ENCODE measurements around the gene FGF3.

The FGF3 gene

DNA sequence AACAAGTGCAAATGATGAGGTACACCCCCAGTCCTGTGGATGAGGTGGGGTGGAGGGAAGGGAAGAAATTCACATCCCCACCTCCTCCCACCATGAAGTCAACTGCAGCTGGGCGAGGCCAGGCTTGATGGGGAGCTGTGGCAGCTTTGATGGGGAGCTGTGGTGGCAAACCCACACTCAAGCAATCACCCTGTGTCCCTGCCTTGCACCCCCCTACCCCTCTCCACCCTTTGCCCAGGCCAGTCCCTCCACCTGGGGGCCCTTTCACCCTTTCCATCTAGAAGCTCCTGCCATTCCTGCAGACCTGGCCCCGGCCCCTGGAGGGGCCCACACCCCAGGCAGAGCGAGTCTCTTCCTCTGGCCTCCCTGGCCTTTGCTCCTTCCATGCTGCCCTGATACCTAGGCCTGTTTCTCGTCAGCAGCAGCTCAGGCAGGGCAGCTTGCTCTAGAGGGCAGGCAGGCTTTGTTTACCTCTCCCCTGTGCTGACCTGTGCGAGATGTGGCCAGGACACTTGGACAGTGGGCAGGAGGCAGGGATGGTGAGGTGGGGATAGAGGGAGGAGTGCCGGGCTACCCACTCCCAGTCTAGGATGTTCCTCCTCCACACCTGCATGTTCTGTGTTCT, 4.5 kb upstream of the FGF3 start:
- no peak for DNase-seq (ENCODE audit: low read depth)

DNA sequence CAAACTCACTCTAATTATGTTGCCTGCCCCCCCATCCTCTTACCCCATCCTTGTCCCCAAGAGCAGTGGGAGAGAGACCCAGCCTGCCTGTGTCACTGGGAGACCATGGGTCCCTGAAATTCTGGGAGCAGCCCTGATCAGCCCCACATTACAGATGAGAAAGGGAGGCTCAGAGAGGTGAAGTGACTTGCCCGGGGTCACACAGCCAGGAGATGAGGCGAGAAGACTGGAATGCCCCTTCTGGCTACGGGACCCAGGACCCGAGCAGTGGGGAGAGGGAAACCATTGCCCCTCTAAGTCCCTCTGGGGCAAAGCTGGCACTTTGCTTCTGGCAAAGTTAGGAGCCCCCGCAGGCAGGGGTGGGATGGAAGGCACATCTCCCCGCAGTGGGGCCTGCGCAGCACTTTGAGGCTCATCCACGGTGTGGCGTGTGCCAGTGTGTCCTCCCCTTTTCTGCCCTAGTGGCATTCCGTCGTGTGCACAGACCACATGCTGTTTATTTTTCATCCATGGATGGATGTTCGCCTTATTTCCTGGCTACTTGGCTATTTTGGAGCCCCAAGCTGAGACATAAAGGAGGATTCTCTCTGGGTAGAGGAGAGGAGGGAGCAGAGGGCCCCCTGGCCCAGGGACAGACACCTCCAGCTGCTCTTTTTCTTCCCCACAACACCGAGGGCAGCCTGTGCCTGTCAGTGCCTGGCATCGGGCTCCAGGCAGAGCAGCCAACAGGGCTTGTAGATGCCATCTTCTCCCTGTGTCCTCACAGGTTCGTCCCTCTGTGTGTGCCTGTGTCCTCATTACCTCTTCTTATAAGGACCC, 3.7 kb upstream of the FGF3 start:
- DNase-seq (ENCODE audit: low read depth) = no peak

DNA sequence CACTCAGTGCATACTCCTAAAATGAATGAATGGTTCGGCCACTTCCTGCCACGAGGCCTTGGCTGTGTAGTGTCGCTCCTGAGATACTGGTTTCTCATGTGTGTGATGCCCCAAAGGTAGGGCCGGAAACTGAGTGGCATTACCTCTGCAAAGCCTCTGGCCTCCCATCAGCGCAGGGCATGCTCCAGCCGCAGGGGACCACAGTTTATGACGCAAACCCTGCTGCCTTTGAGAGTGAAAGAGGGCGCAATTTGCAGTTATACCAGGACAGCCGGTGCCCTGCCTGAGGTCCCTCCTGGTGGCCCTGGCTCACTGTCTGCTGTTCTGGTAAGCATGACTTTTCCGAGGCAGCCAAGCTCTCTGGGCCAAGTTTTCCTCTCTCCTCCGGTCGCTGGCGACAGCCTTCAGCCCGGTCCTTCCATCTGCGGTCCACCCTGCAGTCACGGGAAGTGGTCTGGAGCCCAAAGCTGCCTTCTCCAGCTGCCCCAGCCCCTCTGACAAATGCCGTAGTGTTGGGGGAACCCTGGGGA, 2.4 kb upstream of the FGF3 start:
- no peak for DNase-seq (ENCODE audit: low read depth)

DNA sequence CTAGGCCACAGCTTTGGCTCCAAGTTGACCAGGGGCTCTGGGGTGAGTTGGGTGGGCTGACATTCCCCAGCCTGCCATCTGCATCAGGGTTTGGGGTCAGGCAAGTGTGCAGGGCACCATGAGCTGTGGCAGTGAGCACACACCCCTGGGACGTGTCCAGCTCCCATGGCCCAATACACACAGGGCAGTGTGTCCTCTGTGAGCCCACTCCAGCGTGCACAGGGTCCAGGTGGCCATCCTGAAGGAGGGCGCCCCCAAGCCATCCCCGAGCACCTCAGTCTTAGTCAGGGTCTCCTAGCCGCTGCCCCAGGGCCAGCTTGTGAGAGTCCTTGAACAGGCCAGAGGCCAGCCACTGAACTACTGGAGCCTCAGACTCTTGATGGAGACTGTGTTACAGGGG, 1.2 kb upstream of the FGF3 start:
- no peak for DNase-seq (ENCODE audit: low read depth)

DNA sequence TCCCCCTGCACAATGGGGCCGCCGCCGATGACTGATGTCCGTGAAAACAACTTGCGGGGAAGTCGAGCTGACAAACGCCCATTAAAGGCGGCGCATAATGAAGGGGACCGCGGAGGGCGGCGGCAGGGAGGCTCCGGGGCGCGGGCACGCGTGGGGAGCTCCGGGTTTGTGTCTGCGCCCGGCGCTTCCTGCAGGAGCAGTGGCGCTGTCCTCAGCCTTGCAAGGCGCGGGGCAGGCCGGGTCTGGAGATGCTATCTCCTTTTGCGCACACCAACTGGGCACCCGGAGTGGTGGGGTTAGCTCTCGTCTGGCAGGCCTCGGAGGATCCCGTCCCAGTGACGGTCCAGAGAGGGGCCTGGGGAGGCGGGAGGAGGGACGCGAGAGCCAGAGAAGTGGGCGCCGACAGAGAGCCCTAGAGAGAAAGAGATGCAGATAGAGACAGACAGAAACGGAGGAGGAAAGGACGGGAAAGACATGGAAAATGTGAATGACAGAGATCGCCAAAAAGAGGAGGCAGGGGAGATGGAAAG, 390 bp upstream of the FGF3 start:
- DNase-seq (ENCODE audit: low read depth) = no peak

DNA sequence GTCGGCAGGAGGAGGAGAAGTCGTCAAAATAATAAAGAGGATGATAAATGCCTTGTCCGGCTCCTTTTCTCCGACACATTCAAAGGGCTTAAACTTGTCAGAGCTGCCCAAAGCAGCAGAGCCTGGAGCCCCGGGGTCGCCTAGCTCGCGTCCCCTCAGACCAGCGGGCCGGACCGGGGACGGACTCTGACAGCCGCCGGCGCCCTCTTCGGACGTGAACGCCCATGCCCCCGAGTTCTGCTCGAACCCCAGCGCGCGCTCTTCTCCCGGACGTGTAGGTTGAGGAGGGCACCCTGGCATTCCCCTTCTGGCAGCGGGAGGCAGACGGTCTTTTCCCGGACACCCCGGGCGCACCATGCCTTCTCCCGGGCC, 999 bp downstream of the FGF3 start:
- no peak for DNase-seq (ENCODE audit: low read depth)

DNA sequence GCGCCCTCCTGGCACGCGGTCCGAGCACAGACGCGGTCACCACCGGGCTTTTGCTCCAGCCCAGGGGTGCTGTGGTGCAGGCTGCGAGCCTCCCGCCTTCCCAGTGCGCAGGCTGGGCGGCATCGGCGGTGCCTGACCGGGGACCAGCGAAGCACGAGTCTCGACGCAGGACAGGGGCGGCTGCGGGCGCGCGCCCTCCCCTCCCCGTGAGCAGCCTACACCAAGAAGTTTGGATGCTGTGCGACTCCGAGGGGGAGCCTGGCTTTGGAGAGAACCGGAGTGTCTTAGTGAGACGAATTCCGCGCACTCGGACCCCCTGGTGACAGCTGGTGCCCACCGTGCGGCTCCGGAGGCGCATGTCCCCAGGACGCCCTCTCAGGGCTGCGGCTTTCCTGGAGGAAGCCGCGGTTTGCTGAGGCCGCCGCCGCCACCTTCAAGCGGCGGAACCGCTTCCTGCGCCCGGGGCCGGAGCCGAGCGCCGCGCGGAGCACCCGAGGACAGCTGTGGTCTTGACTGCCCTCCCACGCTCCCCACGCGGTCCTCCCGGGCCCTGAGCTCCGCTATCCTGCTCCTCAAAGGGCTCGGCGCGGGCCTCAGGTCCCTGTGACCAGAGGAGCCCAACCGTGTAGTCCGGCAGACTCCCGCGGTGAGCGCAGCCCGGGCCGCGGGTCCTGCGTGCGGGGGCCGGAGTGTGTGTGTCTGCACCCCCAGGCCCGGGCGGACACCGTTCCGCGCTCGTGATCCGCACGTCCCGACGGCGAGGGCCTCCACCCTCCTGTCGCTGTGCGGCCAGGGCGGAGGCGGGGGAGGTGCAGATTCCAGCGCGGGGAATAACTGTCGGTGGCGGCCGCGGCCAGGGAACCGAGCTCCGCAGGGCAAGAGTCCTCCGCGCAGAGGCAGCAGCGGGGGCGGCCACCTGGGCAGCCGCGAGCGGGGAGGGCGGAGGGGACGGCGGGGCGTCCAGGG, 1.7 kb downstream of the FGF3 start:
- DNase-seq (ENCODE audit: low read depth) = no peak

DNA sequence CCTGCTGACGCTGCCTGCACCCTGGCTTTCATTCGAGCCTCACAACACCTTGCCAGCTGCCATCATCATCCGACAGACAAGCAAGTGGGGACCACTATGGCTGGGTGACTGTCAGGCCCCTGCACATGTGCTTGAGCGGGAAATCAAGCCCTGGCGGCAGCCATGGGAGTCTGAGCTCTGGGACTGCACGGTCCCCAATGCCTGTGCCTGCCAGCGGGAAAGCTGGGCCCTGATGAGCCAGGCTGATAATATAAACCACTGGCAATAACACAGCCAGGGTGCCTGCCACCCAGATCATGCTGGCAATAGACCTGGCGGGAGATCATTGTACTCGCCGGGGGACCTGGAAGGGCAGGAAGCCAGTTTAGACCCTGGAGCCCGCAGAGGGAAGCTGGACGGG, 2.5 kb downstream of the FGF3 start:
- no peak for DNase-seq (ENCODE audit: low read depth)

DNA sequence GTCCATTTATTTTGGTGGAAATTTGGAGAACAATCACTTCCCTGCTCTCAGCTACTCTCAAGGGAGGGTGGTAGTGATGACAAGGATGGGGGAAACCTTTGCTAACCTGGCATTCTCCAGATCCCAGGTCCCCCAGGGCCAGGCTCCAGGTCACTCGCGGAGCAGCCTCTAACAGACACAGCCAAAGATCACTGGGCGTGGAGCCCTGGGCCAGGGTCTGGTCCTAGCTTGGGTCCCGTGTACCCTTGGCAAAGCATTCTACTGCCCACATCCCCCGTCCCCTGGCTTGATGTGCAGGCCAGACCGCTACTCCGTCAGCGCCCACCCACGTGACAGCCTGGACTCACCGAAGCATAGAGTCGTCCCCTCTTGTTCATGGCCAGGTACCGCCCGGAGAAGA, 3.2 kb downstream of the FGF3 start:
- no peak for DNase-seq (ENCODE audit: low read depth)

DNA sequence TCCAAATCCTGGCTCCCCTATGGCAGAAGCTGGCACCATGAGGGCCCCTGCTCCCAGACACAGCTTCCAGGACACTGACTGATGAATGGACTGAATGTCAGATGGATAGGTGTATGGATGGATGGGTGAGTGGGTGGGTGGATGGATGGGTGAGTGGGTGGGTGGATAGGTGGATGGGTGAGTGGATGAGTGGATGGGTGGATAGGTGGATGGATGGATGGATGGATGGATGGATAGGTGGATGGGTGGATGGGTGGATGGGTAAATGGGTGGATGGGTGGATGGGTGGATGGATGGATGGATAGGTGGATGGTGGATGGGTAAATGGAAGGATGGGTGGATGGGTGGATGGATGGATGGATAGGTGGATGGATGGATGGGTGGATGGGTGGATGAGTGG, 4.3 kb downstream of the FGF3 start:
- DNase-seq (ENCODE audit: low read depth) = no peak

DNA sequence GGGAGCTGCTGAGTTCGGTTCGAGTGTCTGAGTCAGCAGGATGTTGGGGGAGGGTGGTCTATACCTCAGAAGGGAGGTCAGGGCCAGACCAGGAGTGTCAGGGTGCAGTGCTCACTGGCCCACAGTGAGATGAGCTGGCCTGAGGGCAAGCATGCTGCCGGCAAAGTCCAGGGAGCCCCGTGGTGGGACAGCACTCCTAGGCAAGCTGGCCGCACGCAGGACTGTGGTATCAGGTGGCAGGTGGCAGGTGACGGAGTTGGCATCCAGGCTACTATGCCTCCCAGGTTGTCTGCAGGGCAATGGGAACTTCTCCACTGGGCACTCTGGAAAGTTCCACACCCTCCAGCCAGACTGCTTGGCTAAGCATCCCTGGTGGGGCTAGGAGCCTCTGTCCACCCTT, 4.8 kb downstream of the FGF3 start:
- DNase-seq (ENCODE audit: low read depth) = no peak

DNA sequence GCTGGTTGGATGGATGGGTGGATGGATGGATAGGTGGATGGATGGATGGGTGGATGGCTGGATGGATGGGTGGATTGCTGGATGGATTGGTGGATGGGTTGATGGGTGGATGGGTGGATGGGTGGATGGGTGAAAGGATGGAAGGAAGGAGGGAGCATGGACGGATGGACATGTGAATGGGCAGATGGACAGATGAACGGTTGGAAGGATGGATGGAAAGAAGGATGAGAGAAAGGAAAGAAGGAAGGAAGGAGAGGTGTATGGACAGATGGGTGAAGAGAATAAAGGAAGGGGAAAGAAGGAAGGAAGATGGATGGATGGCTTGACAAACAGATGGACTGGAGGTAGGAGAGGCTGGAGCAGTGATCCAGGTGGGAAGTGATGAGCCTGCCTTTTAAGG, 5.4 kb downstream of the FGF3 start:
- DNase-seq (ENCODE audit: low read depth) = no peak

DNA sequence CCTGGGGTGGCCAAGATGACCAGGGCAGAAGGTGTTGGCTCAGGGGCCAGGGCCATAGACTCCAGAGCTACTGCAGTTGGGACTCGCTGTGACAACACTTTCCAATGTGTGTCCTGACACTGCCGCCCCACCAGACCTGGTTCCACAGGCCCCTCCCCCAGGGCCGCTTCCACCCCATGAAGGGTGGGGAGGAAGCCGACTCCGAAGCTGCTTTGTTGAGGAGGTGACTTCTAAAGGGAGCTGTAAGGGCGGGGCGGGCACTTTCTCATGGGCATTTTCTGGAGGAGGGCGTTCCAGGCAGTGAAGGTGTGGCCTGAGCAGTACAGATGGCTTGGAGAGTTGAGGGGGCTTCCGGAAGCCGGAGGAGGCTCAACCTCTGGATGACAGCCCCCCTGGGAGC, 6.3 kb downstream of the FGF3 start:
- DNase-seq (ENCODE audit: low read depth) = no peak

DNA sequence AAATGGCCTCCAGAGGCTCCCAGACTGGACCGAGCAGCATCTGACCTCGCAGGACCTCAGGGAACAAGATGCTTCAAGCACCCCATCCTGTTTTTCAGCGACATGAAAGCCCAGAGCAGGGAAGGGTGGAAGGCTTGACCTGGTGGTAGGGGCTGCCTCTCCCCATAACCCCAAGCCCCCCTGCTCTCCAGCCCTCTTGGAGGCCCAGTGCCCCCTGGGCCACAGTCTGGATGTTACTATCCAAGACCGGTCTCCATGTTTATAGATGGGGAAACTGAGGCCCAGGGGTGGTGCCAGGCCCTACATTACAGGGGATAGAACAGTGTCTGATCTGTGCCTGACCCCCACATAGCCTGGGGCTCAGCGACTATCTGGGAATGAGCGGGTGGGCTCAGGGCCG, 7.0 kb downstream of the FGF3 start:
- no peak for DNase-seq (ENCODE audit: low read depth)

DNA sequence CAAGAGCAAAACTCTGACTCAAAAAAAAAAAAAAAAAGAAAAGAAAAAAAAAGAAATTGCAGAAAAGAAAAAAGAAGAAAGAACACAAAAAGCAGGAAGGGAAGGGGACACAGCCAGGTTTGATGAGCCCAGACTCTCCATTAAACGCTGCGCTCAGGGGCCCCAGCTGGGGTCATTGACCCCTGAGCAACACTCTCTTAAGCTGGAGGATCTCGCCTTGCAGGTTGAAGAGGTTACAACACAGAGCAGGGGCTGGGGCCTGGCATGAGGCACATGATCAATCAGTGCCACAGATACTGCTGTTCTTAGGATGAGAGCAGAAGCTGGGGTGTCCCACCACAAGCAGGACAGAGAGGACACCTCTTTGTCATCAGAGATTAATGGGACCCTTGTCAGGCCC, 7.8 kb downstream of the FGF3 start:
- no peak for DNase-seq (ENCODE audit: low read depth)

DNA sequence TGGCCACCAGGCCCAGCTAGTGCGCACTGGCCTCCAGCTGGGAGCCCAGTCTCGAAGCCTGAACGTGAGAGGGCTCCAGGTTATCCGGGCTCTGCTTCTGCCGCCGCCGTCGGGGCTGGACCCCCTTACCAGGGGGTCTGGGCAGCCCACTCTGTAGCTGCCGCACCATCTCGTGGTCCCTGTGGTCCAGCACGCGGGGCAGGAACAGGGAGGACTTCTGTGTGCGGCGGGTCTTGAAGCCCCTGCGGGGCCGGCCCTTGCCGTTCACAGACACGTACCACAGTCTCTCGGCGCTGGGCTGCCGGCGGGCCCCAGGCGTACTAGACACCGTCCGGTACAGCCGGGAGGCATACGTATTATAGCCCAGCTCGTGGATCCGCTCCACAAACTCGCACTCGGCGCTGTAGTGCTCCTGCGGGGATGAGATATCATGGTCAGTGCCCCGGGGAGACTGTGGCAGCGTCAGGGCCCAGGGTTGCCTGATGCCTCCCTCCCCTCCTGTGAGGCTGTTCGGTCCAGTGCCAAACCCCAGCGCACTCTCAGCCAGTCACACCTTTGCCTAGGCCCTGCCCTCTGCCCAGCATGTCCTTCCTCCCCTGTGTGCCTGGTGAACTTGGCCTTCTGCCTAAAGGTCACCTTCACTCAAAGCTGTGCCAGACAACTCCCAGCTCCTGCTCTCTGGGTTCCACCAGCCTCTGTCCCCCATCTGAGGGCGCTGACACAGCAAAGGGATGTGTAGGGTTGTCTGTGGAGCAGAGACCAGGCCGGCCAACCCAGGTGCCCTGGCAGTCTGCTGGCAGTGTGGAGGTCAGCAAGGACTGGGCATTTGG, 8.7 kb downstream of the FGF3 start:
- no peak for DNase-seq (ENCODE audit: low read depth)

DNA sequence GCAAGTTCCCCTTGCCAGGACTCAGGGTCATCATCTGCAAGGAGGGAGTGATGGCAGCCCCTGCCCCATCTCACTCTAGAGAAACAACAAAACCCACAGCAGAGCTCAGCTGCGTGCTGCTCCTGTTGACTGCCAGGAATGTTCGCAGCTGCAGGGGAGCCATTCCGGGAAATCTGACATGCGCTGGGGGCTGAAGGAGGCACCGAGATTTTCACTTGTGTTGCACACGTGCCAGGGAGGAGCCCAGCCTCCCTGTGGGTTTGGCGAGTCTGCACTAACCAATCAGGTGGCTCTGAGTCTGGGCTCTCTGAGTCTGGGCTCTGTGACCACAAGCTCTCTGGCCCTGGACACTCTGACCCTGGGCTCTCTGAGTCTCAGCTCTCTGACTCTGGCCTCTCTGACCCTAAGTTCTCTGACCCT, 10.5 kb downstream of the FGF3 start:
- DNase-seq (ENCODE audit: low read depth) = no peak

DNA sequence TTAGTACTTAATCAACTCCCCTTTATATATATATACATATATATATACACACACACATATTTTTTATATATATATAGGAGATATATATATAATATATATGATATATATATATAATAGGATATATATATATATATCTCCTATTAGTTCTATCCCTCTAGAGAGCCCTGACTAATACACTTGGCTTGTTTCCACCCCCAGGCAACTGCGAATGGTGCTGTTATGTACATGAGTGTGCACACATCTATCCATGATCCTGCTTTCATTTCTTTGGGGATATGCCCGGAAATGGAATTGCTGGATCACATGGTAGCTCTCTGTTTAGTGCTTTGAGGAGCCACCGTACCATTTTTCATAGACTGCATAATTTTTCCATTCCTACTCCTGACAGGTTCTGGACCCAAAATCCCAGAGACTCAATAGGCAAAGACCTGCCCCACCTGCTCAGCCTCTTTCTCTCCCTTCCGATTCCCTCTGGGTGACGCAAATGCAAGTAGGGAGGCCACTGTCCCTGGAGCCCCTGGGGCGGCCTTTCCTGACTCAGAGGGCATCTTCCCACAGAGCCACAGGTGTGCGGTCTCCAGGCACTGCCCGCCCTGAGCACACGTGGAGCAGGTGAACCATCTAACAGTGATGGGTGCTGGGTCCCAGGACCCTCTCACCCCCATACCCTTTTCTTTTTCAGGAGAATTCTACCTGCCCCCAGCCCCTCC, 12.0 kb downstream of the FGF3 start:
- no peak for DNase-seq (ENCODE audit: low read depth)

DNA sequence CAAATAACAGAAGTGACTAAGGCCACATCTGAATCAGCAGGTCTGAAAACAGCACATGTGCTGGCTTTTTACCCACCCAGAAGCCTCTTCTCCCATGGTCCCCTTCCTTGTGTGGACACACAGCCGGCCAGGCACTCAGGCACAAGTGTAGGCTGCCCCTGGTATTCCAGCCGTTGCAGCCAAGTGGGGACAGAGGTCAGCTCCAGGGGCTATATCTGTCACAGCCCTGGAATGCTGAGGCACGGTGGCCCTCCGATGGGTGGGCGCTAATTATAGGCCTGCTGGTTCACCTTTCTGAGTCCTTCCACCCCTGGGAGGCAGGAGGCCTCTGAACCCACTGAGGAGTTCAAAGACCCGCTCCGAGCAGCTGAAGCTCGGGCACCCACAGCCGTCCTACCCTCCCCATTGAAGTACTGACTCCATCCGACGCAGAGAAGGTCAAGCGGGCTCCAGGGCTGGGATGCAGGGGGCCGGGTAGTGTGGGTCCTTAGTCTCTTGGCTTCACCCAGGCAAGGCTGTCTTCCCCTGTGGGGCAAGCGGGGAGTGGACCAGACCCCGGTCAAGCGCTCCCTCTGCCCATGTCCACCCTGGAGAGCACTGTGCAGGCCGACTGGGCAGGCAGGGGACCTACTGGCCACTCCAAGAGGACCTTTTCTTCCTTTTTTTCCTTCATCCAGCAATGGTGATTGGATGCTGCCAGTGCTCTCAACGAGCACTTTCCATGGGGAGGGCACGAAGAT, 14.3 kb downstream of the FGF3 start:
- no peak for DNase-seq (ENCODE audit: low read depth)

DNA sequence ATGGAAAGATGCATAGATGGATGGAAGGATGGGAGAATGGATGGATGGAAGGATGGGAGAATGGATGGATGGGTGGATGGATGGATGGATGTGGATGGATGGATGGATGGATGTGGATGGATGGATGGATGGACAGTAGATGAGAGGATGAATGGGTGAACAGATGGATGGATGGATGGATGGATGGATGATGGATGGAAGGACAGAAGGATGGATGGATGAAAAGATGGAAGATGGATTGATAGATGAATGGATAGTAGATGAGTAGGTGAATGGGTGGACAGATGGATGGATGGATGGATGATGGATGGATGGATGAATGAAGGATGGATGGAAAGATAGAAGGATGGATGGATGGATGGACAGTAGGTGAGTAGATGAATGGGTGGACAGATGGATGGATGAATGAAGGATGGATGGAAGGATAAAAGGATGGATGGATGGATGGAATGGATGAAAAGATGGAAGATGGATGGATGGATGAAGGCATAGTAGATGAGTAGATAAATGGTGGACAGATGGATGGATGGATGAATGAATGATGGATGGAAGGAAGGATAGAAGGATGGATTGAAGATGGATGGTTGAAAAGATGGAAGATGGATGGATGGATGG, 15.5 kb downstream of the FGF3 start:
- DNase-seq (ENCODE audit: low read depth) = no peak

Data from activated T-helper 9 cell treated with anti-CD3 and anti-CD28 coated beads, Interleukin-2, amount 50 U/mL, for 16 hours (primary cell).